DMS153 treated with DMSO at 0.1 percent for 48 hours (cell line): ENCODE measurements around the gene TUT7.
"Not testable (repeated sequence)": the region's sequence is repeated elsewhere in the genome, so short reads cannot be mapped to it uniquely, and the experiment has no call there.

ENCODE experiments used
- DNase-seq: peaks from one replicate; lab custom pipeline; 2025; ENCODE audit not compliant: unreplicated experiment; lab: John Stamatoyannopoulos, UW

TUT7 gene

GRCh38 chr9:86303316-86303975 is 50.8 kb downstream of the TUT7 start:
- DNase-seq, result no peak

- no peak for DNase-seq
Measured at GRCh38 chr9:86301686-86302085, 52.5 kb downstream of the TUT7 start.

- no peak for DNase-seq
Measured at GRCh38 chr9:86300701-86301100, 53.5 kb downstream of the TUT7 start.

- no peak for DNase-seq
Measured at GRCh38 chr9:86298873-86299272, 55.3 kb downstream of the TUT7 start.

GRCh38 chr9:86290341-86290740 is 63.9 kb downstream of the TUT7 start:
- DNase-seq, result not testable (repeated sequence)

GRCh38 chr9:86288499-86289198 is 65.6 kb downstream of the TUT7 start:
- DNase-seq, result no peak

- no peak for DNase-seq
Measured at GRCh38 chr9:86287013-86287412, 67.2 kb downstream of the TUT7 start.

- DNase-seq, result no peak
Measured at GRCh38 chr9:86286278-86286677, 67.9 kb downstream of the TUT7 start.

- DNase-seq, result no peak
Measured at GRCh38 chr9:86285261-86285660, 68.9 kb downstream of the TUT7 start.

GRCh38 chr9:86282979-86283535 is 71.2 kb downstream of the TUT7 start:
- DNase-seq, result peak; percentile 43

- peak; percentile 77 for DNase-seq
Measured at GRCh38 chr9:86282077-86282978, 71.9 kb downstream of the TUT7 start, which contains the start of gene ISCA1. Gene ISCA1, minus strand, starts transcription at chr9:86282538. Its CDS starts 80 bp downstream, at chr9:86282458.

GRCh38 chr9:86281593-86282076 is 72.6 kb downstream of the TUT7 start:
- DNase-seq, result no peak

- no peak for DNase-seq
Measured at GRCh38 chr9:86280580-86280979, 73.6 kb downstream of the TUT7 start.

GRCh38 chr9:86279839-86280238 is 74.4 kb downstream of the TUT7 start:
- DNase-seq, result no peak

GRCh38 chr9:86277072-86277471 is 77.1 kb downstream of the TUT7 start:
- DNase-seq, result no peak

GRCh38 chr9:86275962-86276361 is 78.2 kb downstream of the TUT7 start:
- DNase-seq, result no peak

GRCh38 chr9:86274821-86275643 is 79.2 kb downstream of the TUT7 start:
- DNase-seq, result no peak

- no peak for DNase-seq
Measured at GRCh38 chr9:86272221-86272620, 82.0 kb downstream of the TUT7 start.

- no peak for DNase-seq
Measured at GRCh38 chr9:86263876-86264275, 90.3 kb downstream of the TUT7 start.

- no peak for DNase-seq
Measured at GRCh38 chr9:86262492-86262891, 91.7 kb downstream of the TUT7 start.
